K562 (cell line): ENCODE data around the gene ZFYVE28. TPM values are rescaled to one million over a fixed set of nuclear protein-coding genes. Genes with fewer than 3 reads are reported as not detected.

Experiments
- ATAC-seq: fragments of 200-7000 bp; cut with Tn5 transposase; 3 replicates; pipeline ENCODE4 v1.9.1; 2020; ENCODE audit warnings: moderate library complexity
- BruUV-seq: library from RNA; stranded (reverse); fragments of 400-500 nt; replicated peaks from 2 replicates; lab custom pipeline; 2021; lab: Mats Ljungman, UMichigan
- CTCF ChIA-PET: fragments of 300-600 bp; formaldehyde crosslinking; extraction: SDS; loops from one replicate; lab custom pipeline; 2021; ENCODE audit warnings: low intra/inter-chr PET ratio; lab: Yijun Ruan, JAX
- POLR2A ChIA-PET: fragments of 300-600, 350-650 bp; sonication (Branson Sonifier 250); formaldehyde crosslinking; extraction: SDS; loops from one replicate; lab custom pipeline; 2021; ENCODE audit warnings: antibody characterized with exemption, inconsistent platforms; lab: Yijun Ruan, JAX
- DNase-seq, 4 experiments: peaks; one replicate each; pipeline versions ENCODE4 v3.0.0 to v3.0.0-alpha.2; 2011 to 2018; ENCODE audit warnings: low spot score in 3 of 4, mixed read lengths in 3 of 4; ENCODE audit errors: extremely low read depth in 1 of 4
- FAIRE-seq: peaks from 2 replicates; lab custom pipeline; 2011; peaks lifted over from hg19 to GRCh38; lab: Jason Lieb, UNC
- H2AFZ ChIP-seq: 2 replicates; pipeline ENCODE4 v1.6.0; 2011; ENCODE audit warnings: low read depth, low read length, control low read depth, inconsistent platforms
- H3K27ac ChIP-seq: fragments of 200-600 bp; 3 replicates; pipeline ENCODE4 v1.8.0; 2011; ENCODE audit warnings: low read depth, mild to moderate bottlenecking, control low read depth, inconsistent platforms, low read length, moderate library complexity, mixed read lengths; ENCODE audit errors: extremely low read depth
- H3K27me3 ChIP-seq, 2 experiments: fragments of 300-600 bp in 1 of 2; 2 replicates in 1 of 2; 3 replicates in 1 of 2; pipeline versions ENCODE4 v1.6.0 to v1.8.0; 2011; ENCODE audit warnings: inconsistent platforms in 2 of 2, low read length in 2 of 2, mild to moderate bottlenecking in 1 of 2, mixed read lengths in 1 of 2, moderate library complexity in 1 of 2; ENCODE audit not compliant: control insufficient read depth in 2 of 2, insufficient read depth in 2 of 2
- H3K36me3 ChIP-seq: fragments of 300-600 bp; 3 replicates; pipeline ENCODE4 v1.8.0; 2011; ENCODE audit warnings: mild to moderate bottlenecking, low read length, inconsistent platforms; ENCODE audit not compliant: control insufficient read depth, insufficient read depth
- H3K4me1 ChIP-seq, 2 experiments: fragments of 200-600 bp in 1 of 2; replicated peaks in 1 of 2; 2 replicates in 1 of 2; 3 replicates in 1 of 2; pipeline versions ENCODE4 v1.5.1 to v1.8.0; 2011; ENCODE audit warnings: inconsistent platforms in 2 of 2, low read length in 2 of 2, mild to moderate bottlenecking in 1 of 2, mixed read lengths in 1 of 2, moderate library complexity in 1 of 2; ENCODE audit not compliant: control insufficient read depth in 2 of 2, insufficient read depth in 2 of 2
- H3K4me2 ChIP-seq: 2 replicates; pipeline ENCODE4 v1.6.1; 2011; ENCODE audit warnings: low read length, control low read depth, inconsistent platforms, mixed read lengths; ENCODE audit not compliant: insufficient read depth
- H3K4me3 ChIP-seq: fragments of 200-600 bp; sonication (generic), shearing (Covaris generic); 2 replicates; pipeline ENCODE4 v1.5.1; 2016; ENCODE audit warnings: control low read depth, inconsistent platforms
- H3K79me2 ChIP-seq: fragments of 200-600 bp; 3 replicates; pipeline ENCODE4 v1.8.0; 2011; ENCODE audit warnings: low read length, inconsistent platforms; ENCODE audit not compliant: control insufficient read depth, insufficient read depth
- H3K9ac ChIP-seq, 2 experiments: 2 replicates each; pipeline versions ENCODE4 v1.6.0 to v1.6.1; 2011; ENCODE audit warnings: low read depth in 2 of 2, low read length in 2 of 2, control low read depth in 1 of 2, inconsistent platforms in 1 of 2, mild to moderate bottlenecking in 1 of 2, mixed read lengths in 1 of 2; ENCODE audit not compliant: insufficient read depth in 1 of 2
- H3K9me1 ChIP-seq: one replicate; pipeline ENCODE4 v1.6.0; 2011; ENCODE audit warnings: inconsistent platforms, mild to moderate bottlenecking, low read length, moderate library complexity; ENCODE audit not compliant: control insufficient read depth, insufficient read depth
- H3K9me3 ChIP-seq: replicated peaks from 2 replicates; pipeline ENCODE4 v1.5.1; 2011; ENCODE audit warnings: low read depth, low read length, inconsistent platforms; ENCODE audit not compliant: control insufficient read depth, insufficient read depth
- H4K20me1 ChIP-seq: replicated peaks from 2 replicates; pipeline ENCODE4 v1.6.1; 2011; ENCODE audit warnings: low read length, inconsistent platforms, mixed read lengths; ENCODE audit not compliant: control insufficient read depth, insufficient read depth
- CTBP1 ChIP-seq: fragments of 450-650 bp; IDR thresholded peaks from 2 replicates; pipeline ENCODE4 v1.6.1; 2016; ENCODE audit warnings: borderline replicate concordance
- EGR1 ChIP-seq: fragments of 450-650 bp; conservative IDR thresholded peaks from 2 replicates; pipeline ENCODE4 v1.6.1; 2017; ENCODE audit warnings: mild to moderate bottlenecking
- ETV1 ChIP-seq: fragments of 450-650 bp; conservative IDR thresholded peaks from 2 replicates; pipeline ENCODE4 v1.6.1; 2016; ENCODE audit warnings: missing genetic modification characterization, control low read depth, low read depth, missing compliant biosample characterization
- MEF2D ChIP-seq: conservative IDR thresholded peaks from 2 replicates; pipeline ENCODE4 v1.6.1; 2016; ENCODE audit warnings: low read depth, missing genetic modification characterization, missing compliant biosample characterization
- NFE2 ChIP-seq: IDR thresholded peaks from 2 replicates; pipeline ENCODE4 v1.6.1; 2014; ENCODE audit warnings: antibody characterized with exemption, low read depth
- RBBP5 ChIP-seq: fragments of 200-600 bp; sonication (generic); IDR thresholded peaks from 2 replicates; pipeline ENCODE4 v1.6.1; 2012; ENCODE audit warnings: borderline replicate concordance, mild to moderate bottlenecking, low read length, control low read depth, inconsistent platforms; ENCODE audit not compliant: insufficient read depth, poor library complexity, severe bottlenecking
- RBFOX2 ChIP-seq: fragments of 200-400 bp; formaldehyde crosslinking; IDR thresholded peaks from 2 replicates; pipeline ENCODE4 v1.6.1; 2017; ENCODE audit warnings: low read depth, mild to moderate bottlenecking, low read length, moderate library complexity
- RNF2 ChIP-seq: sonication (generic); IDR thresholded peaks from 2 replicates; pipeline ENCODE4 v1.6.1; 2016
- SNIP1 ChIP-seq: fragments of 450-650 bp; IDR thresholded peaks from 2 replicates; pipeline ENCODE4 v1.7.1; 2017; ENCODE audit warnings: low read depth, mild to moderate bottlenecking
- ZFP36 ChIP-seq: fragments of 150-350 bp; IDR thresholded peaks from 2 replicates; pipeline ENCODE4 v1.6.1; 2018; ENCODE audit warnings: low read length, low read depth; ENCODE audit not compliant: partially characterized antibody
- ZFX ChIP-seq: sonication (generic); formaldehyde crosslinking; IDR thresholded peaks from 2 replicates; pipeline ENCODE4 v1.8.0; 2022; ENCODE audit warnings: mild to moderate bottlenecking, missing genetic modification reagents, moderate library complexity
- ZNF146 ChIP-seq: IDR thresholded peaks from one replicate; pipeline ENCODE4 v1.6.1; 2018; ENCODE audit warnings: missing compliant biosample characterization; ENCODE audit not compliant: unreplicated experiment
- ZNF174 ChIP-seq: fragments of 250-450 bp; sonication (Bioruptor Pico); IDR thresholded peaks from 2 replicates; pipeline ENCODE4 v1.4.0; 2020; ENCODE audit warnings: mild to moderate bottlenecking
- ZNF23 ChIP-seq: fragments of 250-450 bp; sonication (Bioruptor Pico); IDR thresholded peaks from 2 replicates; pipeline ENCODE4 v1.4.0; 2020; ENCODE audit warnings: mild to moderate bottlenecking
- ZNF766 ChIP-seq: fragments of 200-800 bp; sonication (Bioruptor generic); conservative IDR thresholded peaks from 2 replicates; pipeline ENCODE4 v1.6.1; 2016; ENCODE audit warnings: missing genetic modification characterization, missing compliant biosample characterization
- WGBS: fragments of 100-300 bp; shearing (Covaris generic); methylation state at CpG from one replicate; pipeline ENCODE4 v1.1.6; 2016; ENCODE audit warnings: low coverage, mixed read lengths; ENCODE audit not compliant: insufficient coverage; ENCODE audit errors: missing lambda C conversion rate; 5-methylcytosine and 5-hydroxymethylcytosine counted together
- in situ Hi-C: fragments of 300-500 bp; cut with MboI; formaldehyde crosslinking; loops from 4 replicates; pipeline ENCODE4 v1.15.0; 2018; ENCODE audit warnings: inconsistent platforms, mixed read lengths
- intact Hi-C: fragments of 100-400 bp; cut with micrococcal nuclease; formaldehyde crosslinking; loops from 2 replicates; pipeline ENCODE4 v1.14.2; 2022
- polyA plus RNA-seq, 8 experiments: library from polyadenylated mRNA; depleted of rRNA in 4 of 8; stranded (reverse) in 5 of 8; unstranded in 3 of 8; fragments of >200 nt; fragmentation: Nextera tagmentation in 2 of 8; fragmentation: Illumina TruSeq in 1 of 8; extraction: Ambion mirVana in 2 of 8; extraction: Trizol in 1 of 8; gene quantifications; 2 replicates each; pipeline versions ENCODE4 v1.2.1 to v1.2.3, GENCODE V29; 2011 to 2014; ENCODE audit warnings: inconsistent platforms in 1 of 8, missing spikeins in 1 of 8
- total RNA-seq, 7 experiments: library from RNA; depleted of rRNA in 6 of 7; stranded (reverse); fragments of >200 nt in 6 of 7; fragmentation: Illumina TruSeq in 2 of 7; extraction: Trizol in 2 of 7; gene quantifications; 2 replicates each; pipeline versions ENCODE4 v1.2.1 to v1.2.3, GENCODE V29; 2011 to 2021; ENCODE audit warnings: low replicate concordance in 1 of 7
- TF ChIP-seq, protein P1 (sequence below), 3 experiments: fragments of 200-800 bp in 1 of 3; fragments of 250-450 bp in 1 of 3; fragments of 450-650 bp in 1 of 3; sonication (Bioruptor Pico) in 1 of 3; sonication (Bioruptor generic) in 1 of 3; formaldehyde crosslinking in 1 of 3; IDR thresholded peaks; 2 replicates each; pipeline versions ENCODE4 v1.6.1 to v1.8.0; 2016 to 2022; ENCODE audit warnings: mild to moderate bottlenecking in 2 of 3, missing genetic modification characterization in 2 of 3, missing compliant biosample characterization in 1 of 3, moderate library complexity in 1 of 3
- TF ChIP-seq, protein P2 (sequence below), 2 experiments: fragments of 200-800 bp in 1 of 2; sonication (Bioruptor generic) in 1 of 2; sonication (generic) in 1 of 2; formaldehyde crosslinking in 1 of 2; IDR thresholded peaks in 1 of 2; conservative IDR thresholded peaks in 1 of 2; 2 replicates each; pipeline versions ENCODE4 v1.5.0 to v1.6.1; 2016 to 2020; ENCODE audit warnings: missing compliant biosample characterization in 1 of 2, missing genetic modification characterization in 1 of 2, missing genetic modification reagents in 1 of 2

ZFYVE28 gene
- total and polyA plus RNA-seq, 9 of the 15 experiments (the other 6 are each of a cell fraction or from before 2014, with no cell fraction given), result 1.3 to 24.8 (median 8.9) TPM

DNA sequence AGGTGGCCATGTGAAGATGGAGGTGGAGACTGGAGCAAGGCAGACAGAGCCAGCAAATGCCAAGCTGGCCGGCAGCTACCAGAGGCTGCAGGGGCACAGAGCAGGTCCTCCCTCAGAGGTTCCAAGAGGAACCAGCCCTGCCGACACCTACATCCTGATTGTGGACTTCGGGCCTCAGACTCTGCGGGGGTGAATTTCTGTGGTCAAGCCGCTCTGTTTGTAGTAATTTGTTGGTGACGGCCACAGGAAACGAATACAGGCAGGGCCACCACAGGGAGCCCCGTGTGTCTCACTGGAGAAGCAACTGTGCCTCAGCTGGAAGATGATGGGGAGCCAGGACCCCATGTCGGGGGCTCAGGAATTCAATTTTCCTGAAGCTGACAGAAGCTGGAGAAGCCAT is 28.3 kb downstream of the ZFYVE28 start:
- peak; percentile 53 for ATAC-seq
- H3K79me2 ChIP-seq, result peaks cover 88% of the 10 kb centered on the region
- H3K4me2 ChIP-seq, result peak overlapping the region; percentile 71
- no TSS peak for BruUV-seq
- intact Hi-C loops, result no loop called here
- peaks cover 6% of the 10 kb centered on the region for H3K9me1 ChIP-seq
- H3K4me3 ChIP-seq, result no peak overlapping the region
- ChIA-PET CTCF (no interaction called here), POLR2A (interaction anchor here (0.5 to 0.8 kb wide), 6 partner anchors 10 to 132 kb away, joined by 3 to 5 read pairs (median 3); no protein-coding TSS in a partner anchor)
- WGBS, result 12% methylated on average over 9 of the region's 9 CpGs
- H4K20me1 ChIP-seq, result no peaks in the 10 kb centered on the region
- H3K36me3 ChIP-seq, result 0 out of 3 replicates have a peak, but pooled peaks cover 5% of the 10 kb centered on the region
- H3K4me1 ChIP-seq, result peaks cover 64 to 79% of the 10 kb centered on the region in 2 experiments
- H2AFZ ChIP-seq, result peak overlapping the region; percentile 70
- H3K27me3 ChIP-seq, result no peaks in the 10 kb centered on the region
- H3K9ac ChIP-seq, result peak overlapping the region; percentile 42 to 87
- in situ Hi-C loops, result no loop called here
- peak; percentile 36 to 74 (median 53) for DNase-seq
- H3K9me3 ChIP-seq, result no peaks in the 10 kb centered on the region
- peak; percentile 87 for FAIRE-seq
- H3K27ac ChIP-seq, result peak overlapping the region; percentile 66
- TF ChIP-seq RNF2 (peak; percentile 84; the same call in 1 of the 2 replicates), NFE2 (no peak), CTBP1 (peak; percentile 43; the same call in 1 of the 2 replicates), SNIP1 (no peak), EGR1 (0 out of 2 replicates have a peak, but pooled peaks have one; percentile 26), ZNF23 (CRISPR knock-in tag) (no peak), ZNF146 (no peak), ZFP36 (no peak), ZNF766 (CRISPR knock-in tag) (0 out of 2 replicates have a peak, but pooled peaks have one; percentile 52), ETV1 (tag) (peak; percentile 69), ZNF174 (CRISPR knock-in tag) (no peak), MEF2D (tag) (0 out of 2 replicates have a peak, but pooled peaks have one; percentile 33), ZFX (CRISPR knock-in tag) (no peak), RBFOX2 (peak; percentile 28; the same call in 1 of the 2 replicates), RBBP5 (peak; percentile 31)
- TF ChIP-seq, protein P1, sequence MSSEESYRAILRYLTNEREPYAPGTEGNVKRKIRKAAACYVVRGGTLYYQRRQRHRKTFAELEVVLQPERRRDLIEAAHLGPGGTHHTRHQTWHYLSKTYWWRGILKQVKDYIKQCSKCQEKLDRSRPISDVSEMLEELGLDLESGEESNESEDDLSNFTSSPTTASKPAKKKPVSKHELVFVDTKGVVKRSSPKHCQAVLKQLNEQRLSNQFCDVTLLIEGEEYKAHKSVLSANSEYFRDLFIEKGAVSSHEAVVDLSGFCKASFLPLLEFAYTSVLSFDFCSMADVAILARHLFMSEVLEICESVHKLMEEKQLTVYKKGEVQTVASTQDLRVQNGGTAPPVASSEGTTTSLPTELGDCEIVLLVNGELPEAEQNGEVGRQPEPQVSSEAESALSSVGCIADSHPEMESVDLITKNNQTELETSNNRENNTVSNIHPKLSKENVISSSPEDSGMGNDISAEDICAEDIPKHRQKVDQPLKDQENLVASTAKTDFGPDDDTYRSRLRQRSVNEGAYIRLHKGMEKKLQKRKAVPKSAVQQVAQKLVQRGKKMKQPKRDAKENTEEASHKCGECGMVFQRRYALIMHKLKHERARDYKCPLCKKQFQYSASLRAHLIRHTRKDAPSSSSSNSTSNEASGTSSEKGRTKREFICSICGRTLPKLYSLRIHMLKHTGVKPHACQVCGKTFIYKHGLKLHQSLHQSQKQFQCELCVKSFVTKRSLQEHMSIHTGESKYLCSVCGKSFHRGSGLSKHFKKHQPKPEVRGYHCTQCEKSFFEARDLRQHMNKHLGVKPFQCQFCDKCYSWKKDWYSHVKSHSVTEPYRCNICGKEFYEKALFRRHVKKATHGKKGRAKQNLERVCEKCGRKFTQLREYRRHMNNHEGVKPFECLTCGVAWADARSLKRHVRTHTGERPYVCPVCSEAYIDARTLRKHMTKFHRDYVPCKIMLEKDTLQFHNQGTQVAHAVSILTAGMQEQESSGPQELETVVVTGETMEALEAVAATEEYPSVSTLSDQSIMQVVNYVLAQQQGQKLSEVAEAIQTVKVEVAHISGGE (CRISPR knock-in tag; IDR thresholded peaks at IDR 0.05), result no peak
- TF ChIP-seq, protein P2, sequence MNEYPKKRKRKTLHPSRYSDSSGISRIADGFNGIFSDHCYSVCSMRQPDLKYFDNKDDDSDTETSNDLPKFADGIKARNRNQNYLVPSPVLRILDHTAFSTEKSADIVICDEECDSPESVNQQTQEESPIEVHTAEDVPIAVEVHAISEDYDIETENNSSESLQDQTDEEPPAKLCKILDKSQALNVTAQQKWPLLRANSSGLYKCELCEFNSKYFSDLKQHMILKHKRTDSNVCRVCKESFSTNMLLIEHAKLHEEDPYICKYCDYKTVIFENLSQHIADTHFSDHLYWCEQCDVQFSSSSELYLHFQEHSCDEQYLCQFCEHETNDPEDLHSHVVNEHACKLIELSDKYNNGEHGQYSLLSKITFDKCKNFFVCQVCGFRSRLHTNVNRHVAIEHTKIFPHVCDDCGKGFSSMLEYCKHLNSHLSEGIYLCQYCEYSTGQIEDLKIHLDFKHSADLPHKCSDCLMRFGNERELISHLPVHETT (CRISPR knock-in tag; conservative IDR thresholded peaks at IDR 0.05 in 1 of 2, IDR thresholded peaks at IDR 0.05 in 1 of 2), result peak in 1 of 2 experiments; percentile 39; a peak in 1 of 4 replicates
